PC-3 (cell line): ENCODE results near the gene HS3ST2. TPM values are rescaled to one million over a fixed set of nuclear protein-coding genes. Genes with fewer than 3 reads are reported as not detected.
"Not testable (repeated sequence)": the region's sequence is repeated elsewhere in the genome, so short reads cannot be mapped to it uniquely, and the experiment has no call there.

Source experiments
- ATAC-seq: fragments of 200-7000 bp; cut with Tn5 transposase; 2 replicates; pipeline ENCODE4 v1.9.1; 2020; ENCODE audit warnings: mild to moderate bottlenecking, moderate library complexity
- BruUV-seq: library from RNA; stranded (reverse); fragments of 400-500 nt; replicated peaks from 2 replicates; lab custom pipeline; 2021; lab: Mats Ljungman, UMichigan
- CTCF ChIA-PET: fragments of 300-600 bp; sonication (Branson Sonifier 250); formaldehyde crosslinking; loops from one replicate; lab custom pipeline; 2022; ENCODE audit warnings: antibody characterized with exemption; lab: Charles Lee
- POLR2A ChIA-PET: fragments of 300-600 bp; sonication (Branson Sonifier 250); formaldehyde crosslinking; loops from one replicate; lab custom pipeline; 2022; ENCODE audit warnings: antibody characterized with exemption; ENCODE audit not compliant: unreplicated experiment; lab: Charles Lee
- DNase-seq: peaks from one replicate; pipeline ENCODE4 v3.0.0-alpha.2; 2015
- H2AFZ ChIP-seq: fragments of 300-600 bp; sonication (generic); 2 replicates; pipeline ENCODE4 v1.6.0; 2016; ENCODE audit warnings: antibody characterized with exemption, low read length
- H3F3A ChIP-seq: fragments of 300-600 bp; sonication (generic); one replicate; pipeline ENCODE4 v1.6.0; 2017; ENCODE audit warnings: antibody characterized with exemption, low read length, control low read depth, mild to moderate bottlenecking; ENCODE audit not compliant: unreplicated experiment
- H3K27ac ChIP-seq: fragments of 300-600 bp; sonication (generic); 2 replicates; pipeline ENCODE4 v1.5.1; 2016; ENCODE audit warnings: mild to moderate bottlenecking, low read length
- H3K27me3 ChIP-seq: fragments of 300-600 bp; sonication (generic); 2 replicates; pipeline ENCODE4 v1.6.1; 2016; ENCODE audit warnings: low read length, mixed read lengths
- H3K36me3 ChIP-seq: fragments of 300-600 bp; sonication (generic); 2 replicates; pipeline ENCODE4 v1.6.1; 2016; ENCODE audit warnings: low read depth, mixed run types, low read length, mixed read lengths
- H3K4me1 ChIP-seq: fragments of 300-600 bp; sonication (generic); 2 replicates; pipeline ENCODE4 v1.5.1; 2016; ENCODE audit warnings: low read length; ENCODE audit not compliant: insufficient read depth
- H3K4me2 ChIP-seq: fragments of 300-600 bp; sonication (generic); 2 replicates; pipeline ENCODE4 v1.6.0; 2016; ENCODE audit warnings: low read length
- H3K4me3 ChIP-seq: fragments of 300-600 bp; sonication (generic); 2 replicates; pipeline ENCODE4 v1.5.1; 2016; ENCODE audit warnings: mild to moderate bottlenecking, low read length, mixed read lengths
- H3K79me2 ChIP-seq: fragments of 300-600 bp; sonication (generic); 2 replicates; pipeline ENCODE4 v1.6.1; 2017; ENCODE audit warnings: low read length, mixed read lengths
- H3K9ac ChIP-seq: fragments of 300-600 bp; sonication (generic); 2 replicates; pipeline ENCODE4 v1.6.0; 2016; ENCODE audit warnings: mild to moderate bottlenecking, low read length
- H3K9me2 ChIP-seq: fragments of 300-600 bp; sonication (generic); replicated peaks from 2 replicates; pipeline ENCODE4 v1.6.1; 2016; ENCODE audit warnings: mixed run types, low read length, mixed read lengths
- H3K9me3 ChIP-seq: fragments of 300-600 bp; sonication (generic); 2 replicates; pipeline ENCODE4 v1.6.1; 2016; ENCODE audit warnings: low read length, mixed read lengths
- H4K20me1 ChIP-seq: fragments of 300-600 bp; sonication (generic); 2 replicates; pipeline ENCODE4 v1.6.1; 2016; ENCODE audit warnings: low read length, mixed read lengths
- EZH2 ChIP-seq: fragments of 300-600 bp; sonication (generic); IDR thresholded peaks from one replicate; pipeline ENCODE4 v1.6.1; 2017; ENCODE audit warnings: antibody characterized with exemption, mild to moderate bottlenecking, low read length; ENCODE audit not compliant: unreplicated experiment
- EZH2phosphoT487 ChIP-seq: fragments of 300-600 bp; sonication (generic); IDR thresholded peaks from 2 replicates; pipeline ENCODE4 v1.6.1; 2018; ENCODE audit warnings: mild to moderate bottlenecking, antibody characterized with exemption, low read length, borderline replicate concordance
- intact Hi-C: fragments of 100-400 bp; cut with micrococcal nuclease; formaldehyde crosslinking; loops from 2 replicates; pipeline ENCODE4 v1.9.0; 2023
- total RNA-seq: library from RNA; depleted of rRNA; stranded (reverse); fragments of >200 nt; gene quantifications from 2 replicates; pipeline ENCODE4 v1.2.3, GENCODE V29; 2014
- TF ChIP-seq, protein P1 (sequence below): fragments of 300-600 bp; sonication (generic); conservative IDR thresholded peaks from 2 replicates; pipeline ENCODE4 v1.5.1; 2017; ENCODE audit warnings: antibody characterized with exemption, low read depth, mild to moderate bottlenecking, low read length

The HS3ST2 gene
- total RNA-seq, 1 experiment from 2014 or later = not detected

DNA sequence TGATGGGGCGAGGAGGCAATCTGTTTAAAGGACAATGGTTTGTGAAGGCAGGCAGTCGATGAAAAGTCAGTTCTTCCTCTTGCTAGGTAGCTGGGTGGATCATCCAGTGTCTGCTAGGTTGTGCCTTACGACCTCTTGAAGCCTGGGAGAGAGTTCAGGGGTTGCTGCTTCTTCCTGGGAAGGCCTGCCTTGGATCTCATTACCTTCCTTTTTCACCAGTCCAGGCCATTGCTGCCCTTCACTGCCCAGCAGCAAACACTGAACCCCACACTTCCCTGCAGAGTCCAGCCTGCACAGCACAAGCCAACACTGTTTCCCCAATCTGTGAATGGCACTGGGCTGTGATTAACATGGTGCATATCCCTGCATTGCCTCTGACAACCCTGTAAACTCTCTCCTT is 24.7 kb downstream of the HS3ST2 start:
- Histone ChIP-seq H3K4me3 (no peak overlapping the region), H3K27me3 (peaks cover 53% of the 10 kb centered on the region), H3K4me2 (no peak overlapping the region), H3K4me1 (no peaks in the 10 kb centered on the region), H3K9me2 (no peaks in the 10 kb centered on the region), H3K9me3 (no peaks in the 10 kb centered on the region), H2AFZ (no peak overlapping the region), H3K9ac (no peak overlapping the region), H4K20me1 (no peaks in the 10 kb centered on the region), H3K79me2 (no peaks in the 10 kb centered on the region), H3F3A (no peaks in the 10 kb centered on the region), H3K27ac (no peak overlapping the region), H3K36me3 (no peaks in the 10 kb centered on the region)
- ChIA-PET CTCF (no interaction called here), POLR2A (no interaction called here)
- TF ChIP-seq, protein P1, sequence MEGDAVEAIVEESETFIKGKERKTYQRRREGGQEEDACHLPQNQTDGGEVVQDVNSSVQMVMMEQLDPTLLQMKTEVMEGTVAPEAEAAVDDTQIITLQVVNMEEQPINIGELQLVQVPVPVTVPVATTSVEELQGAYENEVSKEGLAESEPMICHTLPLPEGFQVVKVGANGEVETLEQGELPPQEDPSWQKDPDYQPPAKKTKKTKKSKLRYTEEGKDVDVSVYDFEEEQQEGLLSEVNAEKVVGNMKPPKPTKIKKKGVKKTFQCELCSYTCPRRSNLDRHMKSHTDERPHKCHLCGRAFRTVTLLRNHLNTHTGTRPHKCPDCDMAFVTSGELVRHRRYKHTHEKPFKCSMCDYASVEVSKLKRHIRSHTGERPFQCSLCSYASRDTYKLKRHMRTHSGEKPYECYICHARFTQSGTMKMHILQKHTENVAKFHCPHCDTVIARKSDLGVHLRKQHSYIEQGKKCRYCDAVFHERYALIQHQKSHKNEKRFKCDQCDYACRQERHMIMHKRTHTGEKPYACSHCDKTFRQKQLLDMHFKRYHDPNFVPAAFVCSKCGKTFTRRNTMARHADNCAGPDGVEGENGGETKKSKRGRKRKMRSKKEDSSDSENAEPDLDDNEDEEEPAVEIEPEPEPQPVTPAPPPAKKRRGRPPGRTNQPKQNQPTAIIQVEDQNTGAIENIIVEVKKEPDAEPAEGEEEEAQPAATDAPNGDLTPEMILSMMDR = no peak
- TF ChIP-seq EZH2 (no peak), EZH2phosphoT487 (no peak)
- ATAC-seq (no peak), DNase-seq (no peak)
- BruUV-seq = no TSS peak
- intact Hi-C loops = no loop called here

DNA sequence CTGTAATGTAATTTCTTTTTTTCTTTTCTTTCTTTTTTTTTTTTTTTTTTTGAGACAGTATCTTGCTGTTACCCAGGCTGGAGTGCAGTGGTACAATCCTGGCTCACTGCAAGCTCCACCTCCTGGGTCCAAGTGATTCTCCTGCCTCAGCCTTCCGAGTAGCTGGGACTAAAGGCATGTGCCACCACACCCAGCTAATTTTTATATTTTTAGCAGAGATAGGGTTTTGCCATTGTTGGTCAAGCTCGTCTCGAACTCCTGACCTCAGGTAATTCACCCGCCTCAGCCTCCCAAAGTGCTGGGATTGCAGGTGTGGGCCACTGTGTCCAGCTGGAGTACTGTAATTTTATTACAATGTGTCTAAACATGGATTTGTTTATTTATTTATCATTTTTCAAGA is 28.1 kb downstream of the HS3ST2 start:
- ATAC-seq, H3K4me3 ChIP-seq, intact Hi-C loops: not testable (repeated sequence)

DNA sequence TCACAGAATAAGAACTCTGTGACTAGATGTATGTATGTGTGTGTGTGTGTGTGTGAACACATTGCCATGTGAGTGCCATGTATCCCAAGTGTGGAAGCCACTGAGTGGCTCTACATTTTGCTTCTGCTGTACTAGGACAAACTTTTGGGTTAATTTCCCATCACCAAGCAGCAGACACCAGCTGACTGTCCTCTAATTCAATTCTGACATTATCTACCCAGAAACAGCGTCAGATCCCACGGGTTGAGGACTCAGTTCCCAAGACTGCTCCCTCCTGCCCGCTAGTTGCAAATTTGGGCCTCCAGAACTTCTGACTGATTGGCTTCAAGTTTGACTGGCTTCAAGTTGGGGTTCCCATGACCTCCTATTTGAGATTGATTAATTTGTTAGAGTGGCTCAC is 29.2 kb downstream of the HS3ST2 start:
- Histone ChIP-seq H3K9me3 (no peaks in the 10 kb centered on the region), H3K27me3 (peaks cover 44% of the 10 kb centered on the region), H4K20me1 (no peaks in the 10 kb centered on the region), H2AFZ (no peak overlapping the region), H3K9me2 (no peaks in the 10 kb centered on the region), H3K36me3 (no peaks in the 10 kb centered on the region), H3K9ac (no peak overlapping the region), H3K27ac (no peak overlapping the region), H3K79me2 (no peaks in the 10 kb centered on the region), H3K4me2 (no peak overlapping the region), H3F3A (no peaks in the 10 kb centered on the region), H3K4me1 (no peaks in the 10 kb centered on the region), H3K4me3 (no peak overlapping the region)
- DNase-seq = no peak
- BruUV-seq = no TSS peak
- intact Hi-C loops = no loop called here
- ATAC-seq = no peak
- ChIA-PET POLR2A (no interaction called here), CTCF (no interaction called here)
- TF ChIP-seq EZH2phosphoT487 = no peak
- TF ChIP-seq, protein P1 = no peak
- no peak for TF ChIP-seq EZH2

More for the DNA sequence above, 28.1 kb downstream of the HS3ST2 start:
- H3K4me2 ChIP-seq, BruUV-seq, H3F3A ChIP-seq, H3K4me1 ChIP-seq, H3K9me3 ChIP-seq, H4K20me1 ChIP-seq, DNase-seq, CTCF ChIA-PET, H3K9ac ChIP-seq, H3K79me2 ChIP-seq, H3K9me2 ChIP-seq, POLR2A ChIA-PET, H2AFZ ChIP-seq, H3K36me3 ChIP-seq, H3K27ac ChIP-seq: not testable (repeated sequence)
- H3K27me3 ChIP-seq = peaks cover 38% of the 10 kb centered on the region
